ENCODE results near the gene PLD6. TPM values are rescaled to one million over a fixed set of nuclear protein-coding genes. Genes with fewer than 3 reads are reported as not detected.

The PLD6 gene
- total and polyA plus RNA-seq, 10 of the 15 experiments (the other 5 are each of a cell fraction or from before 2014, with no cell fraction given): 4.7 to 21.4 (median 12.0) TPM

GRCh38 chr17:17237026-17237799 lies 31.1 kb upstream of the PLD6 start, which contains the start of gene FLCN:
TSS of gene FLCN (minus strand) at chr17:17237168. CDS start at chr17:17228137, 9,031 bp downstream.
- ChIA-PET RAD21 (ENCODE audit: unreplicated experiment) (interaction anchor here (1.3 to 1.4 kb wide), 3 partner anchors 54 to 196 kb away, joined by 3 read pairs; no protein-coding TSS in a partner anchor), POLR2A (interaction anchor here (0.5 to 1.6 kb wide), 3 partner anchors 14 to 74 kb away, joined by 3 to 6 read pairs (median 3); no protein-coding TSS in a partner anchor), SMC1A (ENCODE audit: uncharacterized antibody, unreplicated experiment) (interaction anchor here (0.6 to 1.1 kb wide), 2 partner anchors 47 to 65 kb away, joined by 3 to 4 read pairs; no protein-coding TSS in a partner anchor), CTCF (interaction anchor here (0.9 kb wide), 1 partner anchor 238 kb away, joined by 5 read pairs; no protein-coding TSS in a partner anchor)
- in situ Hi-C loops (cut with MboI): no loop called here
- Histone ChIP-seq H3K9ac (ENCODE audit: control insufficient read depth, insufficient read depth, low read length) (peak within 1 kb of the TSS; percentile 99), H3K4me2 (ENCODE audit: control insufficient read depth, insufficient read depth) (peak within 1 kb of the TSS; percentile 88), H3K4me3 (peak within 1 kb of the TSS; percentile 97), H3K27ac (ENCODE audit: control insufficient read depth, insufficient read depth) (peak within 1 kb of the TSS; percentile 100), H3K4me1 (ENCODE audit: control insufficient read depth, insufficient read depth, low read length) (peaks cover 6% of the 10 kb centered on the region), H3K27me3 (replicated peaks in 1 of 2; ENCODE audit: control insufficient read depth in 2 of 2, insufficient read depth in 2 of 2, low read length in 1 of 2) (no peaks in the 10 kb centered on the region), H3K79me2 (ENCODE audit: control insufficient read depth, insufficient read depth, low read length) (peaks cover 20% of the 10 kb centered on the region), H3K9me3 (replicated peaks; ENCODE audit: control insufficient read depth, insufficient read depth, low read length) (no peaks in the 10 kb centered on the region), H4K20me1 (ENCODE audit: control insufficient read depth, insufficient read depth) (no peaks in the 10 kb centered on the region), H3K36me3 (ENCODE audit: control insufficient read depth in 2 of 2, insufficient read depth in 2 of 2, low read length in 1 of 2) (no peaks in the 10 kb centered on the region; a peak in 1 of 4 replicates), H2AFZ (ENCODE audit: control insufficient read depth, low read depth, low read length) (peak within 1 kb of the TSS; percentile 100)
- DNase-seq (ENCODE audit: low read depth, low spot score): peak; percentile 65
- FAIRE-seq: peak; percentile 61
- BruUV-seq (replicated peaks): no TSS peak
- WGBS (ENCODE audit: insufficient coverage, insufficient replicate concordance, low lambda C conversion rate, missing lambda C conversion rate): under 1% methylated on average over 53 of the region's 53 CpGs
- intact Hi-C loops (cut with micrococcal nuclease; ENCODE audit: unreplicated experiment): loop anchor here (1.0 to 10.0 kb wide), 2 partner anchors 31 to 232 kb away; partner anchors contain the start of gene PLD6
- peak; percentile 96 for ATAC-seq
- TF ChIP-seq WRNIP1 (IDR thresholded peaks at IDR 0.05; ENCODE audit: borderline replicate concordance, low read depth, low read length) (no peak), SRF (IDR thresholded peaks at IDR 0.05; ENCODE audit: low read depth in 2 of 2, low read length in 2 of 2) (no peak), SMC3 (IDR thresholded peaks at IDR 0.05; ENCODE audit: borderline replicate concordance, low read length) (no peak), NFIC (IDR thresholded peaks at IDR 0.05; ENCODE audit: low read depth, low read length) (peak; percentile 89), ATF2 (IDR thresholded peaks at IDR 0.05; ENCODE audit: low read length) (no peak), SIN3A (IDR thresholded peaks at IDR 0.05; ENCODE audit: low read depth, low read length) (peak; percentile 62; the same call in 1 of the 2 replicates), MXI1 (IDR thresholded peaks at IDR 0.05; ENCODE audit: low read depth, low read length) (peak; percentile 74), NRF1 (conservative IDR thresholded peaks at IDR 0.05; ENCODE audit: low read depth, low read length) (peak; percentile 50), TCF7 (IDR thresholded peaks at IDR 0.05; ENCODE audit: borderline replicate concordance) (no peak), NFYB (IDR thresholded peaks at IDR 0.05; ENCODE audit: insufficient read depth, low read depth, low read length) (no peak), IRF3 (IDR thresholded peaks at IDR 0.05) (0 out of 2 replicates have a peak, but pooled peaks have one; percentile 47), BHLHE40 (IDR thresholded peaks at IDR 0.05; ENCODE audit: borderline replicate concordance in 1 of 2, low read depth in 2 of 2, low read length in 1 of 2) (peak; percentile 95 to 100), YY1 (IDR thresholded peaks at IDR 0.05; ENCODE audit: low read depth, low read length) (no peak; the same call in 1 of the 2 replicates)
- TF ChIP-seq, protein P1, sequence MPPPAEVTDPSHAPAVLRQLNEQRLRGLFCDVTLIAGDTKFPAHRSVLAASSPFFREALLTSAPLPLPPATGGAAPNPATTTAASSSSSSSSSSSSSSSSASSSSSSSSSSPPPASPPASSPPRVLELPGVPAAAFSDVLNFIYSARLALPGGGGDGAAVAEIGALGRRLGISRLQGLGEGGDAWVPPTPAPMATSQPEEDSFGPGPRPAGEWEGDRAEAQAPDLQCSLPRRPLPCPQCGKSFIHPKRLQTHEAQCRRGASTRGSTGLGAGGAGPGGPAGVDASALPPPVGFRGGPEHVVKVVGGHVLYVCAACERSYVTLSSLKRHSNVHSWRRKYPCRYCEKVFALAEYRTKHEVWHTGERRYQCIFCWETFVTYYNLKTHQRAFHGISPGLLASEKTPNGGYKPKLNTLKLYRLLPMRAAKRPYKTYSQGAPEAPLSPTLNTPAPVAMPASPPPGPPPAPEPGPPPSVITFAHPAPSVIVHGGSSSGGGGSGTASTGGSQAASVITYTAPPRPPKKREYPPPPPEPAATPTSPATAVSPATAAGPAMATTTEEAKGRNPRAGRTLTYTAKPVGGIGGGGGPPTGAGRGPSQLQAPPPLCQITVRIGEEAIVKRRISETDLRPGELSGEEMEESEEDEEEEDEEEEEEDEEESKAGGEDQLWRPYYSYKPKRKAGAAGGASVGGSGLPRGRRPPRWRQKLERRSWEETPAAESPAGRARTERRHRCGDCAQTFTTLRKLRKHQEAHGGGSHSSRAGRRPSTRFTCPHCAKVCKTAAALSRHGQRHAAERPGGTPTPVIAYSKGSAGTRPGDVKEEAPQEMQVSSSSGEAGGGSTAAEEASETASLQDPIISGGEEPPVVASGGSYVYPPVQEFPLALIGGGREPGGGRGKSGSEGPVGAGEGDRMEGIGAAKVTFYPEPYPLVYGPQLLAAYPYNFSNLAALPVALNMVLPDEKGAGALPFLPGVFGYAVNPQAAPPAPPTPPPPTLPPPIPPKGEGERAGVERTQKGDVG (CRISPR knock-in tag; IDR thresholded peaks at IDR 0.05): no peak
- TF ChIP-seq, protein P2, sequence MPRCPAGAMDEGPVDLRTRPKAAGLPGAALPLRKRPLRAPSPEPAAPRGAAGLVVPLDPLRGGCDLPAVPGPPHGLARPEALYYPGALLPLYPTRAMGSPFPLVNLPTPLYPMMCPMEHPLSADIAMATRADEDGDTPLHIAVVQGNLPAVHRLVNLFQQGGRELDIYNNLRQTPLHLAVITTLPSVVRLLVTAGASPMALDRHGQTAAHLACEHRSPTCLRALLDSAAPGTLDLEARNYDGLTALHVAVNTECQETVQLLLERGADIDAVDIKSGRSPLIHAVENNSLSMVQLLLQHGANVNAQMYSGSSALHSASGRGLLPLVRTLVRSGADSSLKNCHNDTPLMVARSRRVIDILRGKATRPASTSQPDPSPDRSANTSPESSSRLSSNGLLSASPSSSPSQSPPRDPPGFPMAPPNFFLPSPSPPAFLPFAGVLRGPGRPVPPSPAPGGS (IDR thresholded peaks at IDR 0.05; ENCODE audit: borderline replicate concordance, insufficient read depth, low read depth, low read length, poor library complexity, severe bottlenecking): no peak

All from GM12878 (cell line).